Esophagus mucosa (tissue), 1 donor: ENCODE data around the gene CXCL9. TPM values are rescaled to one million over a fixed set of nuclear protein-coding genes. Genes with fewer than 3 reads are reported as not detected.
"Not testable (repeated sequence)": the region's sequence is repeated elsewhere in the genome, so short reads cannot be mapped to it uniquely, and the experiment has no call there.

ENCODE experiments used
- ATAC-seq: fragments of 200-7000 bp; cut with Tn5 transposase; one replicate; pipeline ENCODE4 v1.9.1; 2020
- total RNA-seq: library from RNA; stranded (reverse); gene quantifications from one replicate; pipeline ENCODE4 v1.2.4, GENCODE V29; 2023
- donor health status: DM: yes; HTN: yes; CAD: no.

CXCL9 gene
- total RNA-seq, 1 donor from 2014 or later = not detected

DNA sequence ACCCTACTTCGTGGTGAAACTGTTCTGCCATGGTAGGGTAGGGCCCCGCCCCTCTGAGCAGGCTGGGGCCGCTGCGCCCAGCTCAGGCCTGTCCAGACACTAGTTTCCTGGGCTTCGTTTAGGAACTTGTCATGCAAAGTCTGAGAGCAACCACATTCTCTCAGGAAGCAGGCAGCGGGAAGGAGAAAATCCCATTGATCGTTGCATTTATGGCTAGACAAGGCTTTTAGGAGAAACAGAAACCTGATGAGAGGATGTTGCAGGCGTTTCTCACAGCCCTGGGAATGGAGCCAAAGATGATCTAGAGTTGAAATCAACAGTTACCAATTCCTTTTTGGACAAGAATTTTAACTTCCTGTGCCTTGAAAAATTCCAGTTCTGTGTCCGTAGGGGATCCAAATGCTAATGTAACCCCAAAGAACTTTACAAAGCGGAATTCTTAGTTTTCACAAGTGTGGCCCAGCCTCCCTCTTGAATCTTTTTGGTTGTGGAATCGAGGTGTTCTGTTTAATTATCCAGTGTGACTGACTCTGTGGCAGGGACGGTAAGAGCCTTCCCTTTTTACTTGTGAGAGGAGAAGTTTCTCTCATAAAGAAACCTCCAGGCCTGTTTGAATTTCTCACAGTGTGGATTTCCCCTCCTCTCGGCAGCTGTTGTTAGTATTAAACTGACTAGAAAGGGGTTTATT lies 4.5 kb upstream of the CXCL9 start:
- ATAC-seq = peak; percentile 62

GRCh38 chr4:76011018-76011670 lies 3.8 kb upstream of the CXCL9 start:
- ATAC-seq = peak; percentile 10

- no peak for ATAC-seq
Observed at GRCh38 chr4:76010576-76010975, 3.3 kb upstream of the CXCL9 start.

DNA sequence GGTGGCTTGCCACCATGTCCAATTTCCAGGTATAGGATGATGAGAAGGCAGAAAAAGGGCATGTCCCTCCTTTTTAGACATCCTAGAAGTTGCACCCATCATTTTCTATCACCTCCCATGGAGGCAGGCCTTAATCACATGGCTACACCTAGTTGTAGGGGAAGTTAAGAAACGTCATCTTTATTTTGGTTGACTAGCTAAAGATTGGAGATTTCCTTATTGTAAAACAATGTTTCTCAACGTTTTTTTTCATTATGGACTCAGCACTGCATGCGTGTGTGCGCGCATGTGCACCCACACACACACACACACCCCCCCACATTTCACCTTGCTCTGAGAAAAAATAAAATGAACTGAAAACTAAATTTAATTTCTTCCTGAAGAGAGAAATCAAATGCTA lies 2.0 kb upstream of the CXCL9 start:
- no peak for ATAC-seq

DNA sequence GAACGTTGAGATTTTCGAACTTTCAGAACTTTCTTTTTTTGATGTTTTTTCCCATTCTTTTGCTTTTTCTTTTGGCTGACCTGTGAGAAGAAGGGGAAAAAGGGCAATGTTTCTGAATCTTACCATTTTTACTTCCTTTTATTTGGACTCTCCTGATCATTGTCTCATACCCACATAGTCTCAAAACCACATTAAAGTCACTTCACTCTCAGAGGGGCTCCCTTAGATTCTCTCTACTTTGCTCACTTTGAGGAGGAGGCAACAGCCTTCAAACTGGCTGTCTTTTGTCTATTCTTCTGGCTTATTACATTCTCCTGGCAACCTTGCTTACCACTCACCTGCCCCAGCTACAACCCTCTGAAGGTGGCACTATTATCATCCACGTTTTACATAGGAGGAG lies 3.7 kb downstream of the CXCL9 start:
- no peak for ATAC-seq

- no peak for ATAC-seq
Observed at GRCh38 chr4:76003035-76003434, 4.3 kb downstream of the CXCL9 start.

- ATAC-seq = no peak
Observed at GRCh38 chr4:76002176-76002575, 5.1 kb downstream of the CXCL9 start.

- ATAC-seq = no peak
Observed at GRCh38 chr4:76001700-76002099, 5.6 kb downstream of the CXCL9 start.

DNA sequence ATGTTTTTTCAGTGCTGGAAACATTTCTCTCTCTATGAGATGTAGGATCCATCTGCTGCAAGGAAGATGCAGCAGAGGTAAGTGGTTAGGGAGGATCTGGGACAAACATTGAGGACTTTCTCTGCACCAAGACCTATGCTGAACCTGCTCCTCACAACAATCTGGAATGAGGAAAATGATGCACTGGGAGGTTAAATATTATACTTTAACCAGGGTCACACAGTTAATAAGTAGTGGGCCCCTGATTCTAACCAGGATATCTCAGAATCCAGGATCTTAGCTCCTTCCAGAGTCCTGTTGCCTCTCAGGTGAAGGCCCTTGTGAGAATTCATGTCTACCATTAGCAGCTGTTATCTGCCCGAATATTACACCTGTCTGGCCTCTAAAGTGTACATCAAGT lies 7.0 kb downstream of the CXCL9 start:
- ATAC-seq = no peak

GRCh38 chr4:75998525-75999147 lies 8.7 kb downstream of the CXCL9 start:
- ATAC-seq = not testable (repeated sequence)

- no peak for ATAC-seq
Observed at GRCh38 chr4:75997946-75998345, 9.4 kb downstream of the CXCL9 start.

DNA sequence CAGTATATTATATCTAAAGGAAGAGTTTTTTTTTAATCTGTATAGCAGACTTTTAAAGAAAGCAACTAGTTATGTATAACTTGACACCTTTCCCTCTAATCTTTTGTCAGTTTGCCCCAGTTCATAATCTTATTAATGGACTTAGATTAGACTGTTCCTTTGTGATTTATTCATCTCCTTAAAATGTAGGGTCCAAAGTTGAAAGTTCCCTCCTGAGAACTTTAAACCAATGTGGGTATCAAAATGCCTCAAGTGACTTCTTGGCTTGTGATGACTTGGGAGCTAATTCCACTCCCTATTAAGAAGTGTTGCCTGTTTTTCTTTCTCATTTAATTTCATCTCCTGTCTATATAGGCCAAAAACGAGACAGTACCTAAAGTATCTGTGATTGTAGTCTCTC lies 10.2 kb downstream of the CXCL9 start:
- ATAC-seq = no peak

GRCh38 chr4:75995727-75996126 lies 11.6 kb downstream of the CXCL9 start:
- peak; percentile 25 for ATAC-seq

DNA sequence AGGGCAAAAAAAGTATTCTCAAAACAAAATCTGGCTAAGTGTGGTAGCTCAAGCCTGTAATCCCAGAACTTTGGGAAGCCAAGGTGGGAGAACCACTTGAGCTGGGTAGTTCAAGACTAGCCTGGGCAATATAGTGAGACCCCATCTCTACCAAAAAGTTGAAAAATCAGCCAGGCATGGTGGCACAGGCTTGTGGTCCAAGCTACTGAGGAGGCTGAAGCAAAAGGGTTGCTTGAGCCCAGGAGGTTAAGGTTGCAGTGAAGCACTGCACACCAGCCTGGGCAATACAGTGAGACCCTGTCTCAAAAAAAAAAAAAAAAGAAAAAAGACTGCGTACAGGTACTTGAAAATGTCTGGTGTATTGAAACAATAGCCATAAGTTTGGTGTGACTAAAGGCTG lies 14.8 kb downstream of the CXCL9 start:
- no peak for ATAC-seq

DNA sequence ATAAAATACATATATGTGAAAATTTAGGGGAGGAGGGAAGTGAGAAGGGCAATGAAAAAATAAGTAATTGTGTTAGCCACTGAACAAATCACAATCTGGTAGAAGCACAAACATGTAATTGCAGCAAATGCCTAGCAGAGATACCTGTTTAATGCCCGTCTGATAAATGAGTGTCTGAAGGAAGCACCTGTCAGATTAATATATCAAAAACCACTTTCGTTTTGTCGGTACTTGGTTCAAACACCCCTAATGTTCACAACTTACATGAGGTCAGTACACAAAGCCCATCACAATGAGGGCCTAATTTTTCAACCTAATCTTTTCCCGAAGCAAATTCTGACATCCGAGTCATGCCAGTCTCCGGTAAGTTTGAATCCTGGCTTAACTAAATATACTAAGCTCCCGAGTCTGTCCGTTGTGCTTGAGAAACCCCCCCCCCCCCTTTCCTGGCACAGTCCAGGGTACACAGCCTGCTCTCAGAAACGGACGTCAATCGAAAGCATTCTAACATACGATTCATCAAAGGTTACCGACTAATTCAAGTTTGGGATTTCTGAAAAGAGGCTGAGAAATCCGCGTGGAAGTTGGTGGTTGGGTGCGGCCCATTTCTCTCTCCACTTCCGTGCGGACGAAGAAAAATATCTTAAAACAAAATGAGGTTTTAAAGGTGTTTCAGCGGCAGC lies 17.3 kb downstream of the CXCL9 start:
- ATAC-seq = peak; percentile 15

DNA sequence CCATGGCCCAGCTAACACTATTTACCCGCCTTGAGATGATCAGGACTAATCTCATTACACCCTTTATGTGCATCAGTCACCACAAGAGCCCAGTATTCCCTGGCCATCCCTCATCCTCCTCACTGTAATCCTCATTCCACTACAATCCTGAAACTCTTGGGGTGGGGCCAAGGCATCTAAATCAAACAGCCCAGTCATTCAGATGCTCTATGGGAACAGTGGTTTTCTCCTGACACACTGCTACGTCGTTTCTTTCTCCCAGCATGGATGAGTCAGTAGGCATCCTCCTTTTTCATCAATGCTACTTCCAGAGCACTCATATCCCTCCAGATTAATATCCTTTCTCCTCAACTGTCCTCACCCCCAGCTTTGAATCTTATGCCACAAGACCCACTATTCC lies 22.2 kb downstream of the CXCL9 start:
- no peak for ATAC-seq

DNA sequence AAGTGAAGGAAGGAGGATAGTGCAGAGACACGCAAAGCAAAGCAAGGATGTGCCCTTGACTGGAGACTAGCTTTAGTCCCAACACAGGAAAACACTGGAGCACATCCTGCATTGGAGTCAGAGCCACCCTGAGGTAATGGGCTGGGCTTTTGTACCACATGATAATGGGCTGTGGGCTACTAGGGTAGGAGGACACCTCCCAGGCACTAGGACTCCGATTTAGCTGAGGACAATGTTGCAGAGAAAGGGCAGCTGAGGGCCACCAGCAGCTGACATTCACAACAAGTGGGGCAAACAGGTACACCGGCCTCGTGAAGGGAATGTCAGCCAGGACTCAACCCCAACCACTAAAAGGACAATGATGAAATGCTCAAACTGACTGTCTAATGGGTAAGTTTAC lies 26.7 kb downstream of the CXCL9 start:
- no peak for ATAC-seq

GRCh38 chr4:75976177-75976576 lies 31.1 kb downstream of the CXCL9 start:
- ATAC-seq = no peak

GRCh38 chr4:75973766-75974165 lies 33.5 kb downstream of the CXCL9 start:
- ATAC-seq = no peak

GRCh38 chr4:75968084-75968483 lies 39.2 kb downstream of the CXCL9 start:
- ATAC-seq = no peak

GRCh38 chr4:75963558-75963957 lies 43.8 kb downstream of the CXCL9 start:
- ATAC-seq = no peak

- not testable (repeated sequence) for ATAC-seq
Observed at GRCh38 chr4:75962072-75962471, 45.2 kb downstream of the CXCL9 start.

- ATAC-seq = not testable (repeated sequence)
Observed at GRCh38 chr4:75958546-75958945, 48.8 kb downstream of the CXCL9 start.
